Fibroblast of lung (primary cell): ENCODE results near the gene ARHGAP18.

Experiments
- CTCF ChIP-seq, 2 donors: IDR thresholded peaks in 1 of 2; conservative IDR thresholded peaks in 1 of 2; 1 replicate in 1 of 2; 2 replicates in 1 of 2; pipeline ENCODE4 v1.5.1; 2011 to 2012; ENCODE audit warnings: low read length in 2 of 2, control low read depth in 1 of 2, inconsistent platforms in 1 of 2, low read depth in 1 of 2, mild to moderate bottlenecking in 1 of 2
- EZH2 ChIP-seq: IDR thresholded peaks from 2 replicates; pipeline ENCODE4 v1.5.1; 2012; ENCODE audit warnings: low read length, control low read depth, mild to moderate bottlenecking; ENCODE audit errors: missing control alignments

GRCh38 chr6:129753422-129753821, 43.4 kb upstream of the ARHGAP18 start:
- no peak for TF ChIP-seq CTCF (conservative IDR thresholded peaks at IDR 0.05 in 1 of 2, IDR thresholded peaks at IDR 0.05 in 1 of 2; ENCODE audit: low read depth in 1 of 2, low read length in 2 of 2)
- no peak for TF ChIP-seq EZH2
